Lower leg skin (tissue), 3 donors: ENCODE data around the gene POM121L2.

Experiments
- CTCF ChIP-seq, 3 donors: fragments of 450-650 bp; IDR thresholded peaks; one replicate each; pipeline ENCODE4 v1.5.1; 2016; ENCODE audit warnings: antibody characterized with exemption in 3 of 3, mild to moderate bottlenecking in 3 of 3, moderate library complexity in 2 of 3
- POLR2A ChIP-seq, 2 donors: fragments of 450-650 bp; IDR thresholded peaks; one replicate each; pipeline ENCODE4 v1.6.1; 2016 to 2017; ENCODE audit warnings: antibody characterized with exemption in 2 of 2, mild to moderate bottlenecking in 1 of 2, moderate library complexity in 1 of 2

GRCh38 chr6:27311806-27312145, 297 bp downstream of the POM121L2 start:
- TF ChIP-seq POLR2A (IDR thresholded peaks at IDR 0.05) (no peak), CTCF (IDR thresholded peaks at IDR 0.05) (no peak)
